ENCODE results near the gene SMIM5.

GRCh38 chr17:75625813-75626486 is 7.3 kb upstream of the SMIM5 start:
- TF ChIP-seq POLR2A (IDR thresholded peaks at IDR 0.05) (no peak), POLR2AphosphoS5 (IDR thresholded peaks at IDR 0.05) (no peak), EP300 (IDR thresholded peaks at IDR 0.05) (no peak)
- TF ChIP-seq, protein P1, sequence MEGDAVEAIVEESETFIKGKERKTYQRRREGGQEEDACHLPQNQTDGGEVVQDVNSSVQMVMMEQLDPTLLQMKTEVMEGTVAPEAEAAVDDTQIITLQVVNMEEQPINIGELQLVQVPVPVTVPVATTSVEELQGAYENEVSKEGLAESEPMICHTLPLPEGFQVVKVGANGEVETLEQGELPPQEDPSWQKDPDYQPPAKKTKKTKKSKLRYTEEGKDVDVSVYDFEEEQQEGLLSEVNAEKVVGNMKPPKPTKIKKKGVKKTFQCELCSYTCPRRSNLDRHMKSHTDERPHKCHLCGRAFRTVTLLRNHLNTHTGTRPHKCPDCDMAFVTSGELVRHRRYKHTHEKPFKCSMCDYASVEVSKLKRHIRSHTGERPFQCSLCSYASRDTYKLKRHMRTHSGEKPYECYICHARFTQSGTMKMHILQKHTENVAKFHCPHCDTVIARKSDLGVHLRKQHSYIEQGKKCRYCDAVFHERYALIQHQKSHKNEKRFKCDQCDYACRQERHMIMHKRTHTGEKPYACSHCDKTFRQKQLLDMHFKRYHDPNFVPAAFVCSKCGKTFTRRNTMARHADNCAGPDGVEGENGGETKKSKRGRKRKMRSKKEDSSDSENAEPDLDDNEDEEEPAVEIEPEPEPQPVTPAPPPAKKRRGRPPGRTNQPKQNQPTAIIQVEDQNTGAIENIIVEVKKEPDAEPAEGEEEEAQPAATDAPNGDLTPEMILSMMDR (IDR thresholded peaks at IDR 0.05) = peak in 4 of 7 experiments; percentile 28 to 45 (median 34)
